Pericardium fibroblast (primary cell): Measurements from ENCODE around the gene PAQR4. TPM values are rescaled to one million over a fixed set of nuclear protein-coding genes. Genes with fewer than 3 reads are reported as not detected.

Experiments
- total RNA-seq: library from RNA; depleted of rRNA; stranded (reverse); fragments of >200 nt; gene quantifications from 2 replicates; pipeline ENCODE4 v1.2.3, GENCODE V29; 2015

The PAQR4 gene
- 1.8 and 4.0 TPM in 2 replicates for total RNA-seq

DNA sequence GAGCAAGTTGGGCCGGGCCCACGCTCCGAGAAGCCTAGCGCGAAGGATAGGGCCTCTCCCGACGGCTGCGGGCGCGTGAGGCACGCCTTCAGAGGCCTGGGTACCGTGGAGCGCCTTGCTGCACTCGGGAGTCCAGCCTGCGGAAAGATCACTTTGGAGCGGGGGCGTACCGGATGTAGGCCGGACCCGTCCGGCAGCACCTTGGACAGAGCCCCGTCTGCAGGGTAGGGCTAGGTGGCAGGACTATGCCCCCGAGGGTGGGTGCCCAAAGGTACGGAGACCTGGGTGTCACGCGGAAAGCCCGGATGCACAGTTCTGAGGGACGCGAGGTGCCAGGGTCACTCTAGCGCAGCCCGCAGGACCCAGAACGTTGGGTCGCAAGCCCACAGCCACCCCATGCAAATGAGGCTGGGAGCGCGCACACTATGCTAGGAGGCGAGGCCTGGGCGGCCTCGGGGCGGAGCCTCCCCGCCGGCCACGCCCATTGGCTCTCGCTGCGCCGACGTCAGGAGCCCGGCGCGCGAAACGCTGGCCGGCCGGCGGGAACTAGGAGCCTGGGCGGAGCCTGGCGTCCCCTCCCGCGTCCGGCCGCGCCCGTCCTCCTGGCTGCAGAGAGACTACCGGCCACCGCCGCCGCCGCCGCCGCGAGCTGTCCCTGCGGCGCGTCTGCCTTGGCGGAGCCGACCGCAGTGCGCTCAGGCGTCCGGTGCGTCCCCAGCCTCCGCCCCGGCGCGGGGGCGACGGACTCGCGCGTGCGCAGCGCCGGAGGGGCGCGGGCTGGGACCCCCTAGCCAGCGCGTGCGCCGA, at the start of gene PAQR4:
TSS of gene PAQR4 (plus strand) at position 611 of the 807 bp plus-strand sequence. CDS start 327 bp downstream, outside the sequence.

DNA sequence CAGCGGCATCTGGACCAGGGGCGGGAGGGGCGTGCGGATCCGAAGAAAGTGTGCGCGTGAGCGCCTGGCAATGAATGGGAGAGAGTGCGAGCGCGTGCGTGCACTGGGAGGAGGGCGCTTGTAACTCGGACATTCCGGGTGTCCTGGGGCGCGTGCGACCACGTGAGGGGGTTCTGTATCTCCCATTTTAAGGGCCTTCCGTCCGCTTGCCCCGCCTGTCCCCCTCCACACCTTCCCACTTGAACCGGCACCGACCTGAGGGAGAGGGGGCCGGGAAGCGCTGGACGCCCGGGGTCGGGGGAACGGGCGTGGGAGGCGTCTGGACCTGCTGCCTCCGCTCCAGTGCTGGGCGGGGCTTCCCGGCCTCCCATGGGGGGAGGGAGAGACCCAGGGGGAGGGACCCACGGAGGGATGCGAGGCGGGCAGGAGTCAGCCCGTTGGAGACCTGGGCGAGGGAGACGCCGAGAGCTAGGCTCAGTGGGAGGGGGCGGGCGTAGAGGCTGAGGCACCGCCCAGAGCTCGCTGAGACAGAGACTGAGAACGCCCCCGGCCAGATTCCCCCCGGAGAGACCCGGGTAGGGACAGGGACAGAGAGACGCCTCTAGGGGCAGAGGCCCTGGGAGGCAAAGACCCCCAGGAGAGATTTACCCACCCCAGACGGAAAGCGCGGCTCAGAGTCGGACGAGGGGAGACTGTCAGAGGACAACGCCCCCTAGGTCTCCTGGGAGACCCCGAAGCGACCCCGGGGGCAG, 5.2 kb upstream of the PAQR4 start, which contains the start of gene KREMEN2:
TSS of gene KREMEN2 (plus strand) at position 553 of the 752 bp plus-strand sequence. CDS start 246 bp downstream, outside the sequence.

GRCh38 chr16:2980227-2981176, 11.4 kb downstream of the PAQR4 start, which contains the start of gene PKMYT1:
Gene PKMYT1 (minus strand): TSS chr16:2980446. CDS start chr16:2979657, 789 bp downstream.

GRCh38 chr16:3012828-3013420, 43.8 kb downstream of the PAQR4 start, which contains the start of gene CLDN9:
Gene CLDN9 (plus strand): TSS chr16:3012923. CDS start chr16:3013363, 440 bp downstream.

GRCh38 chr16:3017794-3018506, 48.8 kb downstream of the PAQR4 start, which contains the start of gene CLDN6:
Gene CLDN6 (minus strand): TSS chr16:3018183. CDS start chr16:3016021, 2,162 bp downstream.

DNA sequence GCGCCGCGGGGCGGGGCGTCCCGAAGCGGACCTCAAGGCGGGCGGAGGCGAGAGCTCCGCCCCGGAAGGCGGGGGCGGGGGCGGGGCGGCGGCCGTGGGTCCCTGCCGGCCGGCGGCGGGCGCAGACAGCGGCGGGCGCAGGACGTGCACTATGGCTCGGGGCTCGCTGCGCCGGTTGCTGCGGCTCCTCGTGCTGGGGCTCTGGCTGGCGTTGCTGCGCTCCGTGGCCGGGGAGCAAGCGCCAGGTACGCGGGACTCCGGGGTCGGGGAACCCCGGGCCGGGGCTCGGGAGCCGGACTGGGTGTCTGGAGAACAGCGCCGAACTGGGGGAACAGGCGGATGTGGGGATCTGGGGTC, 51.1 kb downstream of the PAQR4 start, which contains the start of gene TNFRSF12A:
TSS of gene TNFRSF12A (plus strand) at position 122 of the 357 bp plus-strand sequence. CDS start at position 152, 30 bp downstream.

Other genes starting within 250 kb of the PAQR4 start
- 0.23 and 3.6 TPM in 2 replicates for gene PRSS27, start 249.1 kb upstream of the PAQR4 start, total RNA-seq
- gene SRRM2, start 216.7 kb upstream of the PAQR4 start, total RNA-seq: 75.3 and 87.8 TPM in 2 replicates
- gene ELOB, start 192.1 kb upstream of the PAQR4 start, total RNA-seq: 326 and 385 TPM in 2 replicates
- gene PRSS33, start 181.8 kb upstream of the PAQR4 start, total RNA-seq: not detected in 2 replicates
- gene PRSS41, start 170.9 kb upstream of the PAQR4 start, total RNA-seq: not detected in 2 replicates
- gene PRSS21, start 152.1 kb upstream of the PAQR4 start, total RNA-seq: 3.8 TPM in 1 of 2 replicates, not detected in the other
- 2.1 and 2.5 TPM in 2 replicates for gene ZG16B, start 139.0 kb upstream of the PAQR4 start, total RNA-seq
- gene PRSS22, start 111.2 kb upstream of the PAQR4 start, total RNA-seq: not detected in 2 replicates
- 74.9 and 165 TPM in 2 replicates for gene FLYWCH2, start 86.1 kb upstream of the PAQR4 start, total RNA-seq
- 27.7 and 33.2 TPM in 2 replicates for gene FLYWCH1, start 57.4 kb upstream of the PAQR4 start, total RNA-seq
- gene KREMEN2, start 5.1 kb upstream of the PAQR4 start, total RNA-seq: 0.23 and 1.8 TPM in 2 replicates
- gene PKMYT1, start 11.1 kb downstream of the PAQR4 start, total RNA-seq: 2.7 and 3.0 TPM in 2 replicates
- not detected in 2 replicates for gene CLDN9, start 43.6 kb downstream of the PAQR4 start, total RNA-seq
- gene CLDN6, start 48.8 kb downstream of the PAQR4 start, total RNA-seq: 0.12 and 0.51 TPM in 2 replicates
- gene TNFRSF12A, start 51.0 kb downstream of the PAQR4 start, total RNA-seq: 70.5 and 162 TPM in 2 replicates
- 64.4 and 69.3 TPM in 2 replicates for gene HCFC1R1, start 54.6 kb downstream of the PAQR4 start, total RNA-seq
- 24.8 and 30.0 TPM in 2 replicates for gene THOC6, start 54.7 kb downstream of the PAQR4 start, total RNA-seq
- gene BICDL2, start 67.6 kb downstream of the PAQR4 start, total RNA-seq: 0.23 TPM in 1 of 2 replicates, not detected in the other
- gene MMP25, start 77.2 kb downstream of the PAQR4 start, total RNA-seq: under 0.01 TPM in 1 of 2 replicates, not detected in the other
- gene IL32, start 96.3 kb downstream of the PAQR4 start, total RNA-seq: 10.7 and 13.4 TPM in 2 replicates
- gene ZSCAN10, start 129.9 kb downstream of the PAQR4 start, total RNA-seq: not detected in 2 replicates
- gene ZNF205, start 143.2 kb downstream of the PAQR4 start, total RNA-seq: 10.3 and 10.6 TPM in 2 replicates
- gene ZNF213, start 165.7 kb downstream of the PAQR4 start, total RNA-seq: 6.2 and 8.9 TPM in 2 replicates
- not detected in 2 replicates for gene OR1F1, start 218.9 kb downstream of the PAQR4 start, total RNA-seq